ENCODE results near the gene PLD4.
"Not testable (repeated sequence)": the region's sequence is repeated elsewhere in the genome, so short reads cannot be mapped to it uniquely, and the experiment has no call there.

Gene PLD4

DNA sequence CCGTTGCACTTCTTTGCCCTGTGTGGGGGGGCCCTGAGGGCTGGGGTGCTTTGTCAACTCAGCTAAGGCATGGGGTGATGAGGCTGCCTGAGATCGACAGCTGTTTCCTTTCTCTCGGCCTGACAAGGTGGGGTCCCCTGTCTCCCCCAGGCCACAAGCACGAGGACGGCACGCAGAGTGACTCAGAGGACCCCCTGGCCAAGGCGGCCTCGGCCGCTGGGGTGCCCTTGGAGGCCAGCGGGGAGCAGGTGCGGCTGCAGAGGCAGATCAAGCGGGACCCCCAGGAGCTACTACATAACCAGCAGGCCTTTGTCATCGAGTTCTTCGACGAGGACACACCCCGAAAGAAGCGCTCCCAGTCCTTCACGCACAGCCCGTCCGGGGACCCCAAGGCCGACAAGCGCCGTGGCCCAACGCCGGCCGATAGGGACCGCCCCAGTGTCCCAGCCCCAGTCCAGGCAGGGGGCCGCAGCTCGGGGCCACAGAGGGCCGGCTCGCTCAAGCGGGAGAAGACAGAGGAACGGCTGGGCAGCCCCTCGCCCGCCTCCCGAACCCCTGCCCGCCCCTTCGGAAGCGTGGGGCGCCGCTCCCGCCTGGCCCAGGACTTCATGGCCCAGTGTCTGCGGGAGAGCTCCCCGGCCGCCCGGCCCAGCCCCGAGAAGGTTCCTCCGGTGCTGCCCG is 40.9 kb upstream of the PLD4 start:
- no peak for DNase-seq (ENCODE audit: low read depth in 1 of 2, low spot score in 1 of 2)
- Histone ChIP-seq H3K27ac (replicated peaks) (no peak overlapping the region), H3K4me3 (replicated peaks; ENCODE audit: insufficient read depth, low read length) (no peak overlapping the region), H3K27me3 (ENCODE audit: insufficient read depth, poor library complexity, severe bottlenecking) (peaks cover 10% of the 10 kb centered on the region)
- TF ChIP-seq, protein P1, sequence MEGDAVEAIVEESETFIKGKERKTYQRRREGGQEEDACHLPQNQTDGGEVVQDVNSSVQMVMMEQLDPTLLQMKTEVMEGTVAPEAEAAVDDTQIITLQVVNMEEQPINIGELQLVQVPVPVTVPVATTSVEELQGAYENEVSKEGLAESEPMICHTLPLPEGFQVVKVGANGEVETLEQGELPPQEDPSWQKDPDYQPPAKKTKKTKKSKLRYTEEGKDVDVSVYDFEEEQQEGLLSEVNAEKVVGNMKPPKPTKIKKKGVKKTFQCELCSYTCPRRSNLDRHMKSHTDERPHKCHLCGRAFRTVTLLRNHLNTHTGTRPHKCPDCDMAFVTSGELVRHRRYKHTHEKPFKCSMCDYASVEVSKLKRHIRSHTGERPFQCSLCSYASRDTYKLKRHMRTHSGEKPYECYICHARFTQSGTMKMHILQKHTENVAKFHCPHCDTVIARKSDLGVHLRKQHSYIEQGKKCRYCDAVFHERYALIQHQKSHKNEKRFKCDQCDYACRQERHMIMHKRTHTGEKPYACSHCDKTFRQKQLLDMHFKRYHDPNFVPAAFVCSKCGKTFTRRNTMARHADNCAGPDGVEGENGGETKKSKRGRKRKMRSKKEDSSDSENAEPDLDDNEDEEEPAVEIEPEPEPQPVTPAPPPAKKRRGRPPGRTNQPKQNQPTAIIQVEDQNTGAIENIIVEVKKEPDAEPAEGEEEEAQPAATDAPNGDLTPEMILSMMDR (IDR thresholded peaks at IDR 0.05; ENCODE audit: insufficient read depth, low read length): no peak
- TF ChIP-seq, protein P2, sequence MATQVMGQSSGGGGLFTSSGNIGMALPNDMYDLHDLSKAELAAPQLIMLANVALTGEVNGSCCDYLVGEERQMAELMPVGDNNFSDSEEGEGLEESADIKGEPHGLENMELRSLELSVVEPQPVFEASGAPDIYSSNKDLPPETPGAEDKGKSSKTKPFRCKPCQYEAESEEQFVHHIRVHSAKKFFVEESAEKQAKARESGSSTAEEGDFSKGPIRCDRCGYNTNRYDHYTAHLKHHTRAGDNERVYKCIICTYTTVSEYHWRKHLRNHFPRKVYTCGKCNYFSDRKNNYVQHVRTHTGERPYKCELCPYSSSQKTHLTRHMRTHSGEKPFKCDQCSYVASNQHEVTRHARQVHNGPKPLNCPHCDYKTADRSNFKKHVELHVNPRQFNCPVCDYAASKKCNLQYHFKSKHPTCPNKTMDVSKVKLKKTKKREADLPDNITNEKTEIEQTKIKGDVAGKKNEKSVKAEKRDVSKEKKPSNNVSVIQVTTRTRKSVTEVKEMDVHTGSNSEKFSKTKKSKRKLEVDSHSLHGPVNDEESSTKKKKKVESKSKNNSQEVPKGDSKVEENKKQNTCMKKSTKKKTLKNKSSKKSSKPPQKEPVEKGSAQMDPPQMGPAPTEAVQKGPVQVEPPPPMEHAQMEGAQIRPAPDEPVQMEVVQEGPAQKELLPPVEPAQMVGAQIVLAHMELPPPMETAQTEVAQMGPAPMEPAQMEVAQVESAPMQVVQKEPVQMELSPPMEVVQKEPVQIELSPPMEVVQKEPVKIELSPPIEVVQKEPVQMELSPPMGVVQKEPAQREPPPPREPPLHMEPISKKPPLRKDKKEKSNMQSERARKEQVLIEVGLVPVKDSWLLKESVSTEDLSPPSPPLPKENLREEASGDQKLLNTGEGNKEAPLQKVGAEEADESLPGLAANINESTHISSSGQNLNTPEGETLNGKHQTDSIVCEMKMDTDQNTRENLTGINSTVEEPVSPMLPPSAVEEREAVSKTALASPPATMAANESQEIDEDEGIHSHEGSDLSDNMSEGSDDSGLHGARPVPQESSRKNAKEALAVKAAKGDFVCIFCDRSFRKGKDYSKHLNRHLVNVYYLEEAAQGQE (IDR thresholded peaks at IDR 0.05; ENCODE audit: insufficient replicate concordance, low read depth): no peak
- no peak for TF ChIP-seq GABPA (IDR thresholded peaks at IDR 0.05; ENCODE audit: low read depth)
- TF ChIP-seq POLR2AphosphoS5 (IDR thresholded peaks at IDR 0.05; ENCODE audit: low read depth): no peak
- TF ChIP-seq SPI1 (IDR thresholded peaks at IDR 0.05; ENCODE audit: borderline replicate concordance, low read depth): no peak

DNA sequence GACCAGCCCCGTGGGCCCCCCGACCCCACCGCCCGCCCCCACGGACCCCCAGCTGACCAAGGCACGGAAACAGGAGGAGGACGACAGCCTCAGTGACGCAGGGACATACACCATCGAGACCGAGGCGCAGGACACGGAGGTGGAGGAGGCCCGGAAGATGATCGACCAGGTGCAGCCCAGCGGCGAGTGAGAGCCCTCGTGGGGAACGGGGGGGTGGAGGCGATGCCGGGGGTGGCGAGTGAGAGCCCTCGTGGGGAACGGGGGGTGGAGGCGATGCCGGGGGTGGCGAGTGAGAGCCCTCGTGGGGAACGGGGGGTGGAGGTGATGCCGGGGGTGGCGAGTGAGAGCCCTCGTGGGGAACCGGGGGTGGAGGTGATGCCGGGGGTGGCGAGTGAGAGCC is 40.3 kb upstream of the PLD4 start:
- H3K27ac ChIP-seq (replicated peaks); H3K4me3 ChIP-seq (replicated peaks; ENCODE audit: insufficient read depth, low read length); DNase-seq (ENCODE audit: low read depth in 1 of 2, low spot score in 1 of 2): not testable (repeated sequence)
- H3K27me3 ChIP-seq (ENCODE audit: insufficient read depth, poor library complexity, severe bottlenecking): peaks cover 10% of the 10 kb centered on the region

DNA sequence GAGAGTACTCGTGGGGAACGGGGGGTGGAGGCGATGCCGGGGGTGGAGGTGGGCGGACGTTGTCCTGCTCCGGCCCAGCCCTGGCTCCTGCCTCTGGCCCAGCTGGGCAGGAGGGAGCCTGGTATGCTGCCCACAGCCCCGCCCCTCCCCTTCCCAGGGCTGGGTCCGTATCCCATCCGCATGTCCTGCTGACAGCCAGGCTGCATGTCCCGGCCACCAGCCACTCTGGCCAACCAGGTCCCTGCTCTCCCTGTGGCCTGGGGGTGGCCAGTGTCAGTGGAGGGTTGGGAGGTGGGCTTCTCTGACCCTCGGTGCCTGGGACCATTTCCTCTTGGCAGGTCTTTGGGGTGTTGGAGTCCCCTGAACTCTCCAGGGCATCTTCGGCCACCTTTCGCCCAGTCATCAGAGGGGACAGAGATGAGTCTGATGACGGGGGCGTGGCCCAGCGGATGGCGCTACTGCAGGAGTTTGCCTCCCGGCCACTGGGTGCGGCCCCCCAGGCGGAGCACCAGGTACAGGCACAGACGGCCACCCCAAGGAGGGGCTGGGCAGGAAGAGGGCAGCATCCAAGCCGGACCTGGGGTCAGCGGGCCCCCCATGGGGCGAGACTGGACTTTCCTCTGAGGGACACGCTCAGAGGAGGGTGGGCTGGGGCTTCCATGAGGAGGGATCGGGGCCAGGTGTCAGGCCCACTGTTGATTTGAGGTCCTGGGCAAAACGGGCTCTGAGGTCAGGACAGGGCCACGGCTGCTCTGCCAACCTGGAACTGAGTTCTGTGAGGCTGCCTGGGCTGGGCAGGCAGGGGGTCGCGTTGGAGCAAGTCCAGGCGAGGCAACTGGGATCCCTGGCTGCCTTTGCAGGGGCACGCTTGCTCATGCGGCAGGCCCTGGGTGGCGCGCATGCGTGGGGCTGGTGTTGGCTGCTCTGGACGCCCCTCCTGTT is 39.4 kb upstream of the PLD4 start:
- no peak overlapping the region for H3K27ac ChIP-seq (replicated peaks)
- H3K4me3 ChIP-seq (replicated peaks; ENCODE audit: insufficient read depth, low read length): no peak overlapping the region
- DNase-seq (ENCODE audit: low read depth in 1 of 2, low spot score in 1 of 2): no peak
- TF ChIP-seq, protein P2 (IDR thresholded peaks at IDR 0.05; ENCODE audit: insufficient replicate concordance, low read depth): no peak
- H3K27me3 ChIP-seq (ENCODE audit: insufficient read depth, poor library complexity, severe bottlenecking): peaks cover 8% of the 10 kb centered on the region

DNA sequence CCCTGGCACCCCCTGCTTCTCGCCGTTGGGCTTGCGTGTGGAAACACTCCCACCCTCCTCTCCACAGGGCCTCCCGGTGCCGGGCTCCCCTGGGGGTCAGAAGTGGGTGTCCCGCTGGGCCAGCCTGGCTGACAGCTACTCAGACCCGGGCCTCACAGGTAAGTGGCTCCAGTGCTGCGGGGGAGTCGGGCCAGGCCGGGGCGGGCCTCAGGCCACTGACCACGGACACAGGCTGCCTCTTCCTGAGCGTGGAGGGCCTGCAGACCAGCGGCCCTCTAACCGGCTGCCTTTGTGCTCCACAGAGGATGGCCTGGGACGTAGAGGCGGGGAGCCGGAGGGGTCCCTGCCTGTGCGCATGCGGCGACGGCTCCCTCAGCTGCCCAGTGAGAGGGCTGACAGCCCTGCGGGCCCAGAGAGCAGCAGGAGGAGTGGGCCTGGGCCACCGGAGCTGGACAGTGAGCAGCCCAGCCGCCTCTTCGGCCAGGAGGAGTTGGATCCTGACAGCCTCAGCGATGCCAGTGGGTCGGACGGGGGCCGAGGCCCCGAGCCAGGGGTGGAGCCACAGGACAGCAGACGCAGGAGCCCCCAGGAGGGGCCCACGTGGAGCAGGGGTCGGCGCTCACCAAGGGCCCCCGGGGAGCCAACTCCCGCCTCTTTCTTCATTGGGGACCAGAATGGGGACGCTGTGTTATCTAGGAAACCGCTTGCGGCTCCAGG is 38.5 kb upstream of the PLD4 start:
- peaks cover 8% of the 10 kb centered on the region for H3K27me3 ChIP-seq (ENCODE audit: insufficient read depth, poor library complexity, severe bottlenecking)
- no peak for TF ChIP-seq POLR2AphosphoS5 (IDR thresholded peaks at IDR 0.05; ENCODE audit: low read depth)
- TF ChIP-seq SPI1 (IDR thresholded peaks at IDR 0.05; ENCODE audit: borderline replicate concordance, low read depth): no peak
- TF ChIP-seq, protein P1 (IDR thresholded peaks at IDR 0.05; ENCODE audit: insufficient read depth, low read length): no peak
- TF ChIP-seq GABPA (IDR thresholded peaks at IDR 0.05; ENCODE audit: low read depth): no peak
- TF ChIP-seq, protein P2 (IDR thresholded peaks at IDR 0.05; ENCODE audit: insufficient replicate concordance, low read depth): no peak
- DNase-seq (ENCODE audit: low read depth in 1 of 2, low spot score in 1 of 2): no peak
- no peak overlapping the region for H3K27ac ChIP-seq (replicated peaks)
- no peak overlapping the region for H3K4me3 ChIP-seq (replicated peaks; ENCODE audit: insufficient read depth, low read length)
